ENCODE measurements around the gene SNF8.
A peak's percentile ranks its signal among the peaks of the same experiment; 100 is the strongest.
"Not testable (repeated sequence)": the region's sequence is repeated elsewhere in the genome, so short reads cannot be mapped to it uniquely, and the experiment has no call there.

SNF8 gene, protein sequence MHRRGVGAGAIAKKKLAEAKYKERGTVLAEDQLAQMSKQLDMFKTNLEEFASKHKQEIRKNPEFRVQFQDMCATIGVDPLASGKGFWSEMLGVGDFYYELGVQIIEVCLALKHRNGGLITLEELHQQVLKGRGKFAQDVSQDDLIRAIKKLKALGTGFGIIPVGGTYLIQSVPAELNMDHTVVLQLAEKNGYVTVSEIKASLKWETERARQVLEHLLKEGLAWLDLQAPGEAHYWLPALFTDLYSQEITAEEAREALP

DNA sequence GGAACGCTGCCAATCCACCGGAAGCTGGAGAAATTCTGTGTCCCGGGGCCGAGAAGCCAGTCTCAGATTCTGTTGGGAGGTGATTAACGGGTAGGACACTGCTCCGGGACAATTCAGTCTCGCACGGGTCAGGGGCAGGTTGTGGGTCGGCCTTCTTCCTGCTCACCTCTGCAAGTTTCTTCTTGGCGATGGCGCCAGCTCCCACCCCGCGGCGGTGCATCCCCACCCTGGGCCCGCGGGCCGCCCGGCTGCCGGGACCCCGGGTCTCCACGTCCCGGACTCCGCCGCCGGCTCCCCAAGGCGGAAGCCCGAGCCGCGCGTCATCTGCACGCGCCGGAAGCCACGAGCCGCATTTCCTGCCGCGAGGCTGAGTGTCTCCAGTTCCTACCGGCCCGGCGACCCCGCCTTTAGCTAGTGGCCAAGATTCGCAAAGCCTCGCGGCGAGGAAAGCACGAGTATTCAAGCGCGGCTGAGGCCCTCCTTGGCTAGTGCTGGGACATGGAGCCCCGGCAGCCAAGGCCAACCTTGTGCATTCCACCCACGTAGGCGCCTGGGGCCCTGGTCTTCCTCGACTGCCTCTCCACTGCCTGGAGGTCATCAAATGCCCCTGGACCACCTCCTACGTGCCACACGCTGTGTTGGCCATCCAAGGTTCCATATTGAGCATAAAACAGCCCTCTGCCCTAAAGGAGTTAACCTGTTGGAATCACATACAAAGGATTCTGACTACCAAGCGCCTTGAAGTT is at the start of gene SNF8:
SNF8 (minus strand) TSS at position 328 of the 746 bp plus-strand sequence; CDS start at position 220, 108 bp downstream.
- DNase-seq: peak; percentile 49

DNA sequence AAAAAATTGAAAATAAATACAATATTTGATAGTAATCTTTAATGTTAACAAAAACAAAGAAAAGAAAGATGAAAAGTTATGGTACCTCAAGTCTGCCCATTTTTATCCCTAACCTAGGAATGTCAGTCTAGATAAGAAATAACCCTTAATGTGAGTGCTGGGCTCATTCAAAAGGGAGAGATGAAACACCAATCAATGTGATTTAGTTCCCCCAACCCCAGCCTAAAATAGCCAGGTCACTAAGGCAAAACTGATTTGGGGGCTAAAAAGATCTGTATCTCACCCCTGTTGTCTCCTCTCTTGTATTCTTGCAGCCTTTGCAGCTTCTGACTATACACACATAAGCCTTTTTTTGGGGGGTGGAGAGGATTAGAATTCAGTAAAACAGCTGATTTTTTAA is 49.3 kb upstream of the SNF8 start:
- DNase-seq: no peak

DNA sequence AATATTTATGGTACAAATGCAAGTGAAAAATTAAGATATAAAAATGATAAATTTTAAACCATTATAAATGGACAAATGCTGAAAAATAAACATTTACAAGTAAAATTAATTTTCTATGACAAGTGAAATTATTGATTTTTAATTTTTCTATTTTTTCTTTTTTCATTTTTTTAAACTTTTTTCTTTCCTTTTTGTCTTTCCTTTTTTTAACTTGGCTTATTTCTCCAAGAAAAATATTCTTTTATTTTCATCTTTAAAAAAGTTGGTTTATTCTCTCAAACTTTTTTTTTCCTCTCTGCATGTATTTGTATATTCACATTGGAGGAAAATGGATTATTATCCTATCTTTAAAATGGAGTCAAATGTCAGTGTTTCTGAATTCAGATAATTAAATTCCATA is 48.7 kb upstream of the SNF8 start:
- DNase-seq: no peak

DNA sequence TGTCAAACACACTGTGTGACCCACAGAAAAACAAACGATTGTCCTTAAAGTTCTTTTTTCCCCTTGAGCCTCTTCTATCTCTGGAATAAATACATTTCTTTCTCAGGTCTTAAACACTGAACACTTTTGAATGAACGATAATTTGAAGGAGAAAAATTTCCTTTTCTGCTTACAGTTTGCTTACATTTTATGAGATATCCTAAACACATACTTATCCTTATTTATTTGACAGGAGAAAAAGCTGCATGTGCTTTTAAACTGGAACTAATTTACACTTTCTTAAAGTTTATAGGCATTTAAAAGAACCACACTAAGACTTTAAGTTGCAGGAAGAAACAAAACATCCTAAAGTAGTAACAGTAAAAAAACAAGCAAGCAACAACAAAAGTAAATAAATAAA is 47.8 kb upstream of the SNF8 start:
- no peak for DNase-seq

DNA sequence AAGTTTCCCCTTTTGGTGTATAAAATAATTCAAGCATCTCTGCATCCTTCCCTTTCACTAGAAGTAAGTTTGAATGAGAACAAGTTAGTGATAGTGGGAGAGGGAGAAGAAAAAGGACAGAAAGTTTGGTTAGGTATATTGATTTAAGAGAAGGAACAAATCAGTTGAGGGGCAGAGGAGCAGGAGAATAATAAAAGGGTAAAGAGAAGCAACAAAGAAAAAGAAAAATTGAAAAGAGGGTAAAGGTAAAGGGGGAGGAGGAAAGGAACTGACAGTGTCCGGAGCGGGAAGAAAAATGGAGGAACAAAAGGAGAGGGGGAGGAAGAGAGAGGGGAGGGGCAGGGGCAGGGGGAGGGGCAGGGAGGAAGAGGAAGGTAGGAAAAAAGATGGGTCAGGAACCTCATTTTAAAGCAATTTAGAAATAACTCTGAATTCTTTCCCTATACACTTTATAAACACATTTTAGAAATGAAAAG is 46.3 kb upstream of the SNF8 start:
- no peak for DNase-seq

DNA sequence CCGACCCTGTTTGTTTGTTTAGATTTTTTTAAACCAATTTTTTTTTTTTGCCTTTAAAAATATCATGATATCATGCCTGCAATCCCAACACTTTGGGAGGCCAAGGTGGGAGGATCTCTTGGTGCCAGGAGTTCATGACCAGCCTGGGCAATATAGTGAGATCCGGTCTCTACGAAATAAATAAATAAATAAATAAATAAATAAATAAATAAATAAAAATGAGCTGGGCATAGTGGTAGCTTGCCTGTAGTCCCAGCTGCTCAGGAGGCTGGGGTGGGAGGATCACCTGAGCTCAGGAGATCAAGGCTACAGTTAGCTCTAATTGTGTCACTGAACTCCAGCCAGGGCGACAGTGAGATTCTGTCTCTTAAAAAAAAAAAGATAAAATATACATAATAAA is 44.5 kb upstream of the SNF8 start:
- DNase-seq: no peak

DNA sequence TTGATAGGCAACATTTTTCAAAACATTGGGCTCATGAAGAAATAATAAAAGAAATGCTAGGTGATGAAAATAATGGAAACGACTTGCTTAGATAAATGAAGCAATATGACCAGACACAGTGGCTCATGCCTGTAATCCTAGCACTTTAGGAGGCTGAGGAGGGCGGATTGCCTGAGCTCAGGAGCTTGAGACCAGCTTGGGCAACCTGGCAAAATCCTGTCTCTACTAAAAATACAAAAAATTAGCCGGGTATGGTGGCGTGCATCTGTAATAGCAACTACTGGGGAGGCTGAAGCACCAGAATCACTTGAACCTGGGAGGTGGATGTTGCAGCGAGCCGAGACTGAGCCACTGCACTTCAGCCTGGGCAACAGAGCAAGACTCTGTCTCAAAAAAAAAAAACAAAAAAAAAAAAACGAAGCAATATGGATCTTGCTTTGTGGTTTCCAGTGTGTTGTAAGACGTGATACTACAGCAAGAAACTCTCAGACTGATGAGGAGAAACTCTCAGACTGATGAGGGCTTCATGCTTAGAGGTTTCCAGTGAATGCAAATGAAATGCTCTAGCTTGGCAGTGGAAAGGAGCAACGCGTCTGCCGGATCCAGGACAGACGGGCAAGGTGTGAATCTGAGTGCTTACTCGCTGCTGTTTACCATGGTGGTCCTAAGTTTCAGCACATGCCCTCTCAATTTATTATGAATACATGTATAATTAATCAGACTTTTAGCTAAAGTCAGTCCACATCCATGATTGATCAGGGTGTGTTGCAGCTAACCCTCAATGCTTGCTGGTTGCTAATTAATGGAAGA is 41.0 kb upstream of the SNF8 start:
- DNase-seq: no peak

DNA sequence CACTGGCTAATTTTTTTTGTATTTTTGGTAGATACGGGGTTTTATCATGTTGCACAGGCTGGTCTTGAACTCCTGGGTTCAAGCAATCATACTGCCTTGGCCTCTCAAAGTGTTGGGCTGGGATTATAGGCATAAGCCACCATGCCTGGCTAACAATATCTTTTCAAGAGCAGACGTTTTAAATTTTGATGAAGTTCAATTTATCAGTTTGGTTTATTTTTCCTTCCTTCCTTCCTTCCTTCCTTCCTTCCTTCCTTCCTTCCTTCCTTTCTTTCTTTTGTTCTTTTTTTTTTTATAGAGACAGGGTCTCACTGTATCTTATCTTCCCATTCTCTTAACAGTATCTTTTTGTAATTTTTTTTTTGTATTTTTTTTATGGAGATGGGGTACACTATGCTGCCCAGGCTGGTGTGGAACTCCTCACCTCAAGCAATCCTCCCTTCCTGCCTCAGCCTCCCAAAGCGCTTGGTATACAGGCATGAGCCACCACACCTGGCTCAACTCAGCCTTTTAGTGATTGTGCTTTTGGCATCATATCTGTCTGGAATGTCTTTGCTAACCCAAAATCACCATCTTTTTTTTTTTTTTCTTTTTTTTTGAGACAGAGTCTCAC is 37.4 kb upstream of the SNF8 start:
- no peak for DNase-seq

DNA sequence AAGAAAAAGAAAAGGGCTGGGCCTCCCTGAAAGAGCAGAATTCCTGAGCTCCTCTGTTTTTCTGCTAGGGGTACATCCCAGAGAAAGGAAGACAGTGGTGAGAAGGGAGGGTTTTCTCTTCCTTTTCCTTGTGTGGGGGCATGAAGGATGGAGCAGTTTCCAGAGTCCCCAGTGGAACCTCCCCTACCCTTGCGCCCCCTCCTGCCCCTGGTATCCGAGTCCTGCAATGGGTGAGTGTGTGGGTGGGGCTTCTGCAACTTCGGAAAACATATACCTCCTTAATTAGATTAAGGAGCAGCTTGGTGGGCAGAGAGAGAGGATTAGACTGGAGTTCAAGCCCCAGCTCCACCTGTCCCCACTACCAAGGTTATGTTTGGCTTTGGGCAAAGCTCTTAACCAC is 29.2 kb upstream of the SNF8 start:
- no peak for DNase-seq

DNA sequence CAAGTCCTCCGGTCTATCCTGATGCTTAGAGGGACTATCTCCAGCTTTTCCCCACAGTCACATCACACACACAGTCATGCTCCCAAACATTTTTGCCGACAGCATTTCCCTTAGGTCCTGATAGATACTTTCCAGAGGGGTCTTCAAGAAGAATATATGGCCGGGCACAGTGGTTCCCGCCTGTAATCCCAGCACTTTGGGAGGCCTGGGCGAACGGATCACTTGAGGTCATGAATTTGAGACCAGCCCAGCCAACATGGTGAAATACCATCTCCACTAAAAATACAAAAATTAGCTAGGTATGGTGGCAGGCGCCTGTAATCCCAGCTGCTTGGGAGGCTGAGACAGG is 28.1 kb upstream of the SNF8 start:
- DNase-seq: no peak

DNA sequence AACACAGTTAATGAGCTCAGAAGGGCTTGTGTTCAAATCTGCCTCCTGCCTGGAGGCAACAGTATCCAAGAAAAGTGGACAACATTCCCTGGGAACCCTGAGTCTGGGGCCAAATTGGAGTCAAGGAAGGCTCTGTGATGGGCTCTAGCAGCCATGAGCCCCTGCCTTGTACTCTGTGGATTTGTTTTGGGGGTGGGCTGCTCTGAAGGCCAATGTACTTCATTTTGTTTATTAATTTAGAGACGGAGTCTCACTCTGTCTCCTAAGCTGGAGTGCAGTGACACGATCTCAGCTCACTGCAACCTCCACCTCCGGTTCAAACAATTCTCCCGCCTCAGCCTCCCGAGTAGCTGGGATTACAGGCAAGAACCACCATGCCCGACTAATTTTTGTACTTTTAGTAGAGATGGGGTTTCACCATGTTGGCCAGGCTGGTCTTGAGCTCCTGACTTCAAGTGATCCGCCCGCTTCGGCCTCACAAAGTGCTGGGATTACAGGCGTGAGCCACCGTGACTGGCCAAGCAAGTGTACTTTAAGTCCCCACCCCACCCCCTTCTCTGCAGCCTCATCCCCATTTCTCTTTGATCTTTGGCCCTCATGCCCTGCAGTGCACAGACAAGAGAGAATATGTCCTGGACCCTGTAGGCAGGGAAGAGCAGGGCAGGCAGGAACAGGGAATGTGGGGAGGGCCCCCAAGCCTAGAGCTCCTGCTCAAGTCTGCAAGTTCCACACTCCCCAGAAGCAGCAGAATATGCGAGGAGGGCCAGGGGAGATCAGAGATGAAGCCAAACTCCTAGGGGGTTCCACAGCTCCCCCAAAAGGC is 26.4 kb upstream of the SNF8 start:
- no peak for DNase-seq

DNA sequence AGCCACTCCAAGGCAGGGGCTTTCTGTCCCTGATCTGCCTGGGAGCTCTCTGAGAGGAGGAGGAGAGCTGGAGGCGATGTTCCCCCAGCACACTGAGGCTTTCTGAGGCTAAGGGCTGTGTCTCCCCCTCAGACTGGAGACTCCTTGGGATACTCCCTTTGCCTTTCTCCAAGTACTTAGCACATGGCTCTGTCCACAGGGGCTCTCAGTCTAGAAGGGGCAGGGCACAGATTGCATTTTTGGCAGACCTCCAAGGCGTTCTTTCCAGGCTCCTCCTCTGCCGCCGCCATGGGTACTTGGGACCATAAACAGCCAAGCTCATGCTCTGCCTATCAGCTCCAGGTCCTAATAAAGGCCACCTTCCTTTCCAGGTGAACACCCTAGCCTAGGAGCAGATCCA is 25.6 kb upstream of the SNF8 start:
- no peak for DNase-seq

DNA sequence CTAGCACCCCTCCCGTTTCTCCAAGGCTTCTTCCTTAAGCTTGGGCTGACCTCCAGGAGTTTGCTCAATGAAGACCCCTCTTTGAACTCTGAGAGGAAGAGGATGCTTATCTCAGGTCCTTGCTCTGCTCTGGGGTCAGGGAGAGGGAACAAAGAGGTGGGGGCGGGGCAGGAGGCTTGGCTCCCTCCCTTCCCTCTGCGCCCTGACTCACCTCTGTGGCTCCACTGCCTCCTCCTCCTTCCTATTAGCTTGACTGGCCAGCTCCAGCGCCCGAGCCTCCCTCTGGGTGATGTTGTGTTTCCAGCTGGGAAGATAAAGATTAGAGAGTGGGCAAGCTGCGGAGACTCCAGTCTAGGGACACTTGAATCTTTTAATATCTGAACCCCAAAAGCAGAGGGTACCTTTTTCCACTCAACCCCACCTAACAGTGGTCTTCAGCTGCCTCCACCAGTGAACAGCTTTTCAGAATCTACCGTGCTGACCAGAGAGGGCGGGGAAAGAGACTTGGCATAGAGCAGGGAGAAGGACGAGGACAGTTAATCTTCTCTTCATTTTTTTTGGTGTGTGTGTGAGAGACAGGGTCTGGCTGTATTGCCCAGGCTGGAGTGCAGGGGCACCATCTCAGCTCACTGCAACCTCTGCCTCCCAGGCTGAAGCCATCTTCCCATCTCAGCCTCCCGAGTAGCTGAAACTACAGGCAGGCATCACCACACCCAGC is 17.0 kb upstream of the SNF8 start:
- DNase-seq: no peak

DNA sequence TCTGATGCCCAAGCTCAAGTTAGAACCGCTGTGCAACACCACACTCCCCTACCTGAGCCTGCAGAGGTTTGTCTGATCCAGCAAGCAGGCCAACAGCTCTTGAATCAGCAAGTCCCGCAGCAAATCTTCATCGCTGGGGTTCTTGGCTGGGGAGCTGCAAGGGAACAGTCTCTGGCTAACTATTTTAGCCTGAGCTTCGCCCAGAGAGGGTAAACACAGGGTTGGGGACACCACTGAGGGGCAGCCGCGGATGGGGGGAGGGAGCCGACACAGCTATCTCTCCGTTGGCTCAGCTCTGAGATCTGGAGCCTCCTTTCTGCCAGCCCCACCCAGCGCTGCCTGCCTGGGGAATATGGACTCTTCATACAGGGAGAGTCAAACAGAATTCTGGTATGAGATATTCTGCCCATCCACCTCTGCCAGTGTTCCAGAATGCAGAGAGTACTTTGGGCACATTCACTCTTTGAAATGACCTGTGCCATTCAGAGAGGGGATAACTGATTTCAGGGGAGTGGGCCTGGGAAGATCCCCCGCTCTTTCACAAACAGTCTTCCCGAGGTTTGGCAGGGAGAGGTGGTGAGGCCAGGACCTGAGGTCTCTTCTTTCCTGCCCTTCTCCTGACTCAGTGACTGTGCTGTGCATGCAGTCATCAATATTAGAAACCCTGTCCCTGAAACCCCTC is 16.3 kb upstream of the SNF8 start:
- DNase-seq: no peak

DNA sequence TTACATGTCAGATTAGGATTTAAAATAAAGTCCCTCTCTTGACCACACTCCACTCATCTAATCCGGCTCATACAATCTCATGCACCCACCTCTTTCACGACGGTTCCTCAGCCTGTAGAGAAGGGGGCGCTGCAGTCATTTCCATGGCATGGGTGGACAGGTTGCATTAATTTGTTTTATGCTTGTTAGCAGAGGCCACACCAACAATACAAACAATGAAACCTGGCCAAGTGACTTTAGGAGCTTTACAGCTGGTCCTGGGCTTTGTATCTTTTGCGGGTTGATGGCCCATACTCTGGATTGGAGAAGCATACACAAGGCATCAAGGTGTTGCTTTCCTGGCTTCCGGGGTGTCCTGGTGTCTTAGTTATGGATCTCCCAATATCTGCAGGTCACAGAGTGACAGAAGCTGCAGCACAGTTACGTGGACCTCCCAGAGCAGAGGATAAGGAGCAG is 9.7 kb upstream of the SNF8 start:
- no peak for DNase-seq

DNA sequence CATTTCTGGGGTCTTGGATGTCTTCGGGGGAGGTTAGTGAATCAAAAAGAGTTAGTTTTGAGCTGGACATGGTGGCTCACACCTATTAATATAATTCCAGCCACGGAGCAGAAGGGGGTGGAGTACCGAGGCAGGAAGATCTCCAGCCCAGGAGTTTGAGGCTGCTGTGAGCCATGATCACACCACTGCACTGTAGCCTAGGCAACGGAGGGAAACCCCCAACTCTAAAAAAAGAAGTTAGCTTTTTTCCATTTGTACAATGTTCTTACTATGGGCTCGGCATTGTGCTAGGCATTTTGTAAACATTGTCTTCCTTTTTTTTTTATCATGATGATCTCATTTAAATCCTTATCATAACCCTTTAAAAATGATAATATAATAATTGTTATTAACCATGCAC is 8.3 kb upstream of the SNF8 start:
- DNase-seq: no peak

DNA sequence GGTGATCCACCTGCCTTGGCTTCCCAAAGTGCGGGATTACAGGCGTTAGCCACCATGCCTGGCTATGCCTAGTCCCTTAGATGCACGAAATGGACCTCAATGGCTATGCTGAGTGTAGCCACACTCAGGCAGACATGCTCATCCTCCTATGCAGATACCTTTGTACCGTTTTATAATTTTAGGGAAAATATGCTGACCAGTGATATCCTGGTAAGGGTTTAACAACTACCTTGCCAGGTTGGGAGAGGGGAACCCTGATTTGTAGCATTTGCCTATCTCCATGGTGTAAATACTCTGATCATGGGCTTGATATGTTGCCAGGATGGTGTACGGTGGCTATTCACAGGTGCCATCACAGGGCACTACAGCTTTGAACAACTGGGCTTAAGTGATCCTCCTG is 6.9 kb upstream of the SNF8 start:
- DNase-seq: no peak

DNA sequence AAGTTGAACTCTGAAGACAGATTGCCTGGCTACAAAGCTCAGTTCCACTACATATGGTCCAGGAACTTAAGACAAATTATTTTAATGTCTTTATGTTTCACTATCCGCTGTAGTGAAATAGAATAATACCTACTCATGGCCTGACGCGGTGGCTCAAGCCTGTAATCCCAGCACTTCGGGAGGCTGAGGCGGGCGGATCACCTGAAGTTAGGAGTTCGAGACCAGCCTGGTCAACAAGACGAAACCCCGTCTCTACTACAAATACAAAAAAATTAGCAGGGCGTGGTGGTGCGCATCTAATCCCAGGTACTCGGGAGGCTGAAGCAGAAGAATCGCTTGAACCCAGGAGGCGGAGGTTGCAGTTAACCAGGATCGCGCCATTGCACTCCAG is 614 bp upstream of the SNF8 start:
- DNase-seq: not testable (repeated sequence)

DNA sequence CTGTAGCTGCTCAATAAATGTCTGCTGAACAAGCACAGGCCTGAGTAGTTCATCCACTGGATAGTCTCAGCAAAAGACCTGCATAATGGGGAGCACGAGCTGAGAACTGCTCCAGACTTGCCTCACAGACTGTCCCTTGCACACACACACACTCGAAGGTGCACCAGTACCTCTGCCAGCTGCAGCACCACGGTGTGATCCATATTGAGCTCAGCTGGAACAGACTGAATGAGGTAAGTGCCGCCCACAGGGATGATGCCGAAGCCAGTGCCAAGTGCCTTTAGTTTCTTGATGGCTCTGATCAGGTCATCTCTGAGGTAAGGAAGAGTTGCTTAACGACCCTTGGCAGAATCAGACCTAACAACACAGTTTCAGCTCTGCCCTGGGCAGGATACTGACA is 11.6 kb downstream of the SNF8 start:
- no peak for DNase-seq

DNA sequence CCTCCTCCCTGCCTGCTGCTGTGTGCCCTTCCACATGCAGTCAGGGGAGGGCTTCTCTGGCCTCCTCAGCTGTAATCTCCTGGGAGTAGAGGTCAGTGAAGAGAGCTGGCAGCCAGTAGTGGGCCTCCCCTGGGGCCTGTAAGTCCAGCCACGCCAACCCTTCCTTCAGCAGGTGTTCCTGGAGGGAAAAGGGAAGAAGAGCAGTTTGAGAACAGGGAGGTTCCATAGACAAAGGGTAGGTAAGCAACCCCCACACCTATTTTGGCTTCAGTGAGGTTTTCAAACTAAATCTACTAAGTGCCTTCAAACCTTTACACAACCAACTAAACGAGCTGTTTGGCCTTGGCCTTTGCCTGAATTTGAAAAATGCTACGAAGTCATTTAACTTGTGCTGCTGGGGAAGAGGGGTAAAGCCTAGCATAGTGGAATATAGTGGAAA is 14.2 kb downstream of the SNF8 start:
- no peak for DNase-seq

DNA sequence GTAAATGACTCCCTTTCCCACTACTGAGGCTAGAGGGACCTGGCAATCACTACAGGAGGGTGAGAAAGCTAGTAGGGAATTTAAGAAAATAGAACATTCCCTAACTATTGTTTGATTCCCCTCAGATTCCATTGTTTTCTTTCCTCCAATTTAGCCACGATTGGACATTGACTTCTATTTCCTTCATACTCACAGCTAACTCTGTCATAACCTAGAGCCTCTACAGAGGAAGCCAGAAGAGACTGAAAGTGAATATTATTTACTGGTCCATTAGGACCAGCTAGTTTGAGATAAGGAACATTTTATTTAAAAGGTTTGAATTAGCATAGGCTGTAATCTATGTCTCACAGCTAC is 14.9 kb downstream of the SNF8 start:
- no peak for DNase-seq

All from SIG-M5 (cell line).